ENCODE results near the gene OR10A3. TPM values are rescaled to one million over a fixed set of nuclear protein-coding genes. Genes with fewer than 3 reads are reported as not detected.

The OR10A3 gene
- total RNA-seq, 1 experiment from 2014 or later: not detected

GRCh38 chr11:7899418-7899817, 42.1 kb downstream of the OR10A3 start (continued):
- no peak for TF ChIP-seq FOXJ3 (CRISPR knock-in tag; IDR thresholded peaks at IDR 0.05; ENCODE audit: borderline replicate concordance)
- TF ChIP-seq ZNF396 (CRISPR knock-in tag; IDR thresholded peaks at IDR 0.05; ENCODE audit: borderline replicate concordance): no peak
- TF ChIP-seq ZBTB43 (CRISPR knock-in tag; IDR thresholded peaks at IDR 0.05): no peak
- TF ChIP-seq FOXP4 (CRISPR knock-in tag; IDR thresholded peaks at IDR 0.05): no peak
- no peak for TF ChIP-seq ATF3 (CRISPR knock-in tag; conservative IDR thresholded peaks at IDR 0.05)
- no peak for TF ChIP-seq TEAD4 (CRISPR knock-in tag; IDR thresholded peaks at IDR 0.05)

- ChIA-PET POLR2A (no interaction called here), CTCF (interaction anchor here (1.0 kb wide), 1 partner anchor 88 kb away, joined by 4 read pairs; the partner anchor contains the start of gene EIF3F)
- no peak overlapping the region for H3K4me3 Mint-ChIP-seq
- DNase-seq (ENCODE audit: low spot score) (no peak), ATAC-seq (no peak)
- H3K36me3 Mint-ChIP-seq: peaks cover 16% of the 10 kb centered on the region
- TF ChIP-seq ZMAT4 (CRISPR knock-in tag; IDR thresholded peaks at IDR 0.05) (no peak), ETV6 (CRISPR knock-in tag; IDR thresholded peaks at IDR 0.05) (no peak), ATF3 (CRISPR knock-in tag; conservative IDR thresholded peaks at IDR 0.05) (no peak), KAT7 (CRISPR knock-in tag; IDR thresholded peaks at IDR 0.05; ENCODE audit: borderline replicate concordance) (no peak), ZNF263 (CRISPR knock-in tag; IDR thresholded peaks at IDR 0.05; ENCODE audit: low read depth) (no peak), IRF1 (CRISPR knock-in tag; IDR thresholded peaks at IDR 0.05) (no peak)
- H3K4me1 Mint-ChIP-seq: peaks cover 10% of the 10 kb centered on the region
- peaks cover 8% of the 10 kb centered on the region for H3K9me3 Mint-ChIP-seq
- H3K27ac Mint-ChIP-seq: no peak overlapping the region
- H3K27me3 Mint-ChIP-seq (ENCODE audit: low read depth): peaks cover 9% of the 10 kb centered on the region
These were observed 42.7 kb downstream of the OR10A3 start for GRCh38 chr11:7898666-7899283.

- no peak for ATAC-seq
- ChIA-PET CTCF (interaction anchor here (0.7 to 4.5 kb wide), 3 partner anchors 9 to 297 kb away, joined by 3 to 68 read pairs (median 10); partner anchors contain the start of gene EIF3F), POLR2A (interaction anchor here (0.7 kb wide), 3 partner anchors 13 to 676 kb away, joined by 3 to 7 read pairs (median 5); no protein-coding TSS in a partner anchor)
- Mint-ChIP-seq H3K9me3 (peaks cover 8% of the 10 kb centered on the region), H3K27ac (no peak overlapping the region), H3K4me3 (no peak overlapping the region), H3K36me3 (peaks cover 13% of the 10 kb centered on the region), H3K4me1 (peaks cover 6% of the 10 kb centered on the region), H3K27me3 (ENCODE audit: low read depth) (peaks cover 9% of the 10 kb centered on the region)
- TF ChIP-seq CREM (CRISPR knock-in tag; IDR thresholded peaks at IDR 0.05): no peak
- TF ChIP-seq MXD4 (CRISPR knock-in tag; IDR thresholded peaks at IDR 0.05; ENCODE audit: borderline replicate concordance): no peak
- TF ChIP-seq IRF1 (CRISPR knock-in tag; IDR thresholded peaks at IDR 0.05): no peak
- TF ChIP-seq KAT7 (CRISPR knock-in tag; IDR thresholded peaks at IDR 0.05; ENCODE audit: borderline replicate concordance): no peak
- TF ChIP-seq NR2C2 (CRISPR knock-in tag; IDR thresholded peaks at IDR 0.05): no peak
- no peak for DNase-seq (ENCODE audit: low spot score)
These were observed 45.3 kb downstream of the OR10A3 start for GRCh38 chr11:7896009-7896785.

Measured in WTC11 (cell line).